A549 (cell line): ENCODE results near the gene MINDY4. TPM values are rescaled to one million over a fixed set of nuclear protein-coding genes. Genes with fewer than 3 reads are reported as not detected.

Source experiments
- ATAC-seq, 2 experiments: fragments of 200-7000 bp in 1 of 2; fragments of >200 bp in 1 of 2; cut with Nextera tagmentation in 1 of 2; cut with Tn5 transposase in 1 of 2; 3 replicates each; pipeline versions ENCODE4 v1.8.0 to v1.9.1; 2018 to 2020; ENCODE audit warnings: mild to moderate bottlenecking in 1 of 2, moderate library complexity in 1 of 2
- CTCF ChIA-PET: fragments of 300-600 bp; sonication (Branson Sonifier 250); formaldehyde crosslinking; extraction: SDS; loops from one replicate; lab custom pipeline; 2021; ENCODE audit warnings: antibody characterized with exemption, inconsistent platforms; lab: Yijun Ruan, JAX
- POLR2A ChIA-PET: fragments of 350-600 bp; formaldehyde crosslinking; extraction: SDS; loops from one replicate; lab custom pipeline; 2021; ENCODE audit warnings: antibody characterized with exemption, inconsistent platforms; lab: Yijun Ruan, JAX
- DNase-seq, 2 experiments: peaks; one replicate each; pipeline versions ENCODE4 v3.0.0 to v3.0.0-alpha.2; 2011 to 2016; ENCODE audit warnings: low read depth in 1 of 2, low spot score in 1 of 2
- FAIRE-seq: peaks from 2 replicates; lab custom pipeline; 2011; peaks lifted over from hg19 to GRCh38; lab: Jason Lieb, UNC
- H3K27ac ChIP-seq, 2 experiments: fragments of >200 bp; sonication (Bioruptor Twin); formaldehyde crosslinking; 3 replicates each; pipeline ENCODE4 v1.5.1; 2016 to 2017
- H3K4me1 ChIP-seq: fragments of >200 bp; sonication (Bioruptor Twin); formaldehyde crosslinking; 3 replicates; pipeline ENCODE4 v1.6.1; 2016
- H3K4me2 ChIP-seq: fragments of >200 bp; sonication (Bioruptor Twin); formaldehyde crosslinking; 3 replicates; pipeline ENCODE4 v1.6.1; 2016
- H3K4me3 ChIP-seq: fragments of >200 bp; sonication (Bioruptor Twin); formaldehyde crosslinking; 3 replicates; pipeline ENCODE4 v1.5.1; 2016
- H3K9me3 ChIP-seq: fragments of >200 bp; sonication (Bioruptor Twin); formaldehyde crosslinking; 3 replicates; pipeline ENCODE4 v1.6.1; 2016
- BHLHE40 ChIP-seq: IDR thresholded peaks from 2 replicates; pipeline ENCODE4 v1.6.1; 2012; ENCODE audit warnings: low read depth, low read length, inconsistent platforms
- CBX2 ChIP-seq: fragments of 200-600 bp; sonication (generic); IDR thresholded peaks from 2 replicates; pipeline ENCODE4 v1.6.1; 2016; ENCODE audit warnings: low read depth, mild to moderate bottlenecking, borderline replicate concordance
- CHD4 ChIP-seq: fragments of 200-600 bp; sonication (generic); IDR thresholded peaks from 2 replicates; pipeline ENCODE4 v1.6.1; 2016; ENCODE audit warnings: antibody characterized with exemption, mild to moderate bottlenecking, borderline replicate concordance
- EHMT2 ChIP-seq: fragments of 200-600 bp; sonication (generic); IDR thresholded peaks from 2 replicates; pipeline ENCODE4 v1.6.1; 2016; ENCODE audit warnings: antibody characterized with exemption, low read depth, mild to moderate bottlenecking, moderate library complexity
- ESRRA ChIP-seq: fragments of 150-350 bp; IDR thresholded peaks from 2 replicates; pipeline ENCODE4 v1.6.1; 2014; ENCODE audit warnings: mild to moderate bottlenecking, low read length, borderline replicate concordance
- FOSL2 ChIP-seq, 2 experiments: fragments of 450-650 bp in 1 of 2; fragments of >200 bp in 1 of 2; sonication (Bioruptor Twin) in 1 of 2; formaldehyde crosslinking; IDR thresholded peaks; 2 replicates each; pipeline versions ENCODE4 v1.5.0 to v1.6.1; 2016 to 2020; ENCODE audit warnings: mild to moderate bottlenecking in 1 of 2, moderate library complexity in 1 of 2
- HEYL ChIP-seq: fragments of 250-450 bp; sonication (Bioruptor Pico); IDR thresholded peaks from 2 replicates; pipeline ENCODE4 v1.8.0; 2021; ENCODE audit warnings: mild to moderate bottlenecking, moderate library complexity
- MAFK ChIP-seq: fragments of 450-650 bp; IDR thresholded peaks from 2 replicates; pipeline ENCODE4 v1.6.1; 2014; ENCODE audit not compliant: partially characterized antibody
- NPAS2 ChIP-seq: fragments of 250-450 bp; sonication (Bioruptor Pico); IDR thresholded peaks from 2 replicates; pipeline ENCODE4 v1.8.0; 2022; ENCODE audit warnings: mild to moderate bottlenecking, moderate library complexity, borderline replicate concordance
- POLR2AphosphoS2 ChIP-seq: conservative IDR thresholded peaks from 2 replicates; pipeline ENCODE4 v1.6.1; 2012; ENCODE audit warnings: low read length, improper control_type of control experiment, inconsistent platforms
- RAD21 ChIP-seq, 2 experiments: fragments of >200 bp in 1 of 2; sonication (Bioruptor Twin) in 1 of 2; formaldehyde crosslinking in 1 of 2; IDR thresholded peaks in 1 of 2; conservative IDR thresholded peaks in 1 of 2; 2 replicates in 1 of 2; 3 replicates in 1 of 2; pipeline ENCODE4 v1.6.1; 2012 to 2018; ENCODE audit warnings: inconsistent platforms in 1 of 2
- RARB ChIP-seq: fragments of 250-450 bp; sonication (Bioruptor Pico); IDR thresholded peaks from 2 replicates; pipeline ENCODE4 v1.8.0; 2021; ENCODE audit warnings: mild to moderate bottlenecking, moderate library complexity
- RFX5 ChIP-seq: fragments of 450-650 bp; IDR thresholded peaks from 2 replicates; pipeline ENCODE4 v1.7.1; 2014; ENCODE audit warnings: antibody characterized with exemption, mild to moderate bottlenecking, moderate library complexity
- RNF2 ChIP-seq: fragments of 200-600 bp; sonication (generic); IDR thresholded peaks from 2 replicates; pipeline ENCODE4 v1.6.1; 2016; ENCODE audit warnings: low read depth, mild to moderate bottlenecking, antibody characterized with exemption, moderate library complexity, borderline replicate concordance
- USF2 ChIP-seq: fragments of 450-650 bp; IDR thresholded peaks from 2 replicates; pipeline ENCODE4 v1.6.1; 2014; ENCODE audit warnings: antibody characterized with exemption
- ZC3H11A ChIP-seq: fragments of 450-650 bp; IDR thresholded peaks from 2 replicates; pipeline ENCODE4 v1.6.1; 2014; ENCODE audit warnings: antibody characterized with exemption, mild to moderate bottlenecking
- WGBS: methylation state at CpG from one replicate; pipeline ENCODE4 v1.1.6; 2017; ENCODE audit errors: missing lambda C conversion rate; 5-methylcytosine and 5-hydroxymethylcytosine counted together
- polyA plus RNA-seq, 4 experiments: library from polyadenylated mRNA; depleted of rRNA in 3 of 4; stranded (reverse); fragments of >200 nt; fragmentation: RNase III in 1 of 4; extraction: RNeasy Plus Mini Kit Qiagen cat#74134 plus additional on column Dnase treatment in 1 of 4; gene quantifications; 2 replicates in 3 of 4; 3 replicates in 1 of 4; pipeline ENCODE4 v1.2.3, GENCODE V29; 2011 to 2017
- TF ChIP-seq, protein P1 (sequence below): fragments of 200-600 bp; sonication (generic); IDR thresholded peaks from 2 replicates; pipeline ENCODE4 v1.6.1; 2016; ENCODE audit warnings: antibody characterized with exemption, mild to moderate bottlenecking, moderate library complexity
- TF ChIP-seq, protein P2 (sequence below): IDR thresholded peaks from 2 replicates; pipeline ENCODE4 v1.6.1; 2012
- TF ChIP-seq, protein P3 (sequence below): fragments of >200 bp; sonication (Bioruptor Twin); formaldehyde crosslinking; IDR thresholded peaks from 3 replicates; pipeline ENCODE4 v1.5.1; 2016
- TF ChIP-seq, protein P4 (sequence below): fragments of >200 bp; sonication (Bioruptor Twin); formaldehyde crosslinking; IDR thresholded peaks from 3 replicates; pipeline ENCODE4 v1.6.1; 2016

The MINDY4 gene
- polyA plus RNA-seq, 2 of the 4 experiments (the other 2 are of a cell fraction) = 1.8 to 3.6 TPM

- TF ChIP-seq, protein P1, sequence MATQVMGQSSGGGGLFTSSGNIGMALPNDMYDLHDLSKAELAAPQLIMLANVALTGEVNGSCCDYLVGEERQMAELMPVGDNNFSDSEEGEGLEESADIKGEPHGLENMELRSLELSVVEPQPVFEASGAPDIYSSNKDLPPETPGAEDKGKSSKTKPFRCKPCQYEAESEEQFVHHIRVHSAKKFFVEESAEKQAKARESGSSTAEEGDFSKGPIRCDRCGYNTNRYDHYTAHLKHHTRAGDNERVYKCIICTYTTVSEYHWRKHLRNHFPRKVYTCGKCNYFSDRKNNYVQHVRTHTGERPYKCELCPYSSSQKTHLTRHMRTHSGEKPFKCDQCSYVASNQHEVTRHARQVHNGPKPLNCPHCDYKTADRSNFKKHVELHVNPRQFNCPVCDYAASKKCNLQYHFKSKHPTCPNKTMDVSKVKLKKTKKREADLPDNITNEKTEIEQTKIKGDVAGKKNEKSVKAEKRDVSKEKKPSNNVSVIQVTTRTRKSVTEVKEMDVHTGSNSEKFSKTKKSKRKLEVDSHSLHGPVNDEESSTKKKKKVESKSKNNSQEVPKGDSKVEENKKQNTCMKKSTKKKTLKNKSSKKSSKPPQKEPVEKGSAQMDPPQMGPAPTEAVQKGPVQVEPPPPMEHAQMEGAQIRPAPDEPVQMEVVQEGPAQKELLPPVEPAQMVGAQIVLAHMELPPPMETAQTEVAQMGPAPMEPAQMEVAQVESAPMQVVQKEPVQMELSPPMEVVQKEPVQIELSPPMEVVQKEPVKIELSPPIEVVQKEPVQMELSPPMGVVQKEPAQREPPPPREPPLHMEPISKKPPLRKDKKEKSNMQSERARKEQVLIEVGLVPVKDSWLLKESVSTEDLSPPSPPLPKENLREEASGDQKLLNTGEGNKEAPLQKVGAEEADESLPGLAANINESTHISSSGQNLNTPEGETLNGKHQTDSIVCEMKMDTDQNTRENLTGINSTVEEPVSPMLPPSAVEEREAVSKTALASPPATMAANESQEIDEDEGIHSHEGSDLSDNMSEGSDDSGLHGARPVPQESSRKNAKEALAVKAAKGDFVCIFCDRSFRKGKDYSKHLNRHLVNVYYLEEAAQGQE = no peak
- TF ChIP-seq BHLHE40 (no peak), RFX5 (no peak), HEYL (no peak), EHMT2 (no peak), MAFK (no peak), POLR2AphosphoS2 (no peak)
- TF ChIP-seq, protein P2, sequence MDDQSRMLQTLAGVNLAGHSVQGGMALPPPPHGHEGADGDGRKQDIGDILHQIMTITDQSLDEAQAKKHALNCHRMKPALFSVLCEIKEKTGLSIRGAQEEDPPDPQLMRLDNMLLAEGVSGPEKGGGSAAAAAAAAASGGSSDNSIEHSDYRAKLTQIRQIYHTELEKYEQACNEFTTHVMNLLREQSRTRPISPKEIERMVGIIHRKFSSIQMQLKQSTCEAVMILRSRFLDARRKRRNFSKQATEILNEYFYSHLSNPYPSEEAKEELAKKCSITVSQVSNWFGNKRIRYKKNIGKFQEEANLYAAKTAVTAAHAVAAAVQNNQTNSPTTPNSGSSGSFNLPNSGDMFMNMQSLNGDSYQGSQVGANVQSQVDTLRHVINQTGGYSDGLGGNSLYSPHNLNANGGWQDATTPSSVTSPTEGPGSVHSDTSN = no peak
These were observed 146.1 kb downstream of the MINDY4 start (continued) for GRCh38 chr7:30917216-30917893.

- no CpG with 5 or more reads among the region's 4 CpGs for WGBS
- DNase-seq = no peak
- peaks cover 22% of the 10 kb centered on the region for H3K4me1 ChIP-seq
- FAIRE-seq = no peak
- no peak overlapping the region for H3K4me3 ChIP-seq
- POLR2A ChIA-PET = no interaction called here
- H3K9me3 ChIP-seq = no peaks in the 10 kb centered on the region
- CTCF ChIA-PET = interaction anchor here (1.1 to 1.4 kb wide), 2 partner anchors 9 to 188 kb away, joined by 3 to 4 read pairs; no protein-coding TSS in a partner anchor
- no peak for ATAC-seq
- H3K4me2 ChIP-seq = no peak overlapping the region
- H3K27ac ChIP-seq = no peak overlapping the region
- TF ChIP-seq RFX5 (no peak), ZC3H11A (no peak), RARB (CRISPR knock-in tag) (no peak), ESRRA (no peak), RAD21 (conservative IDR thresholded peaks at IDR 0.05 in 1 of 2, IDR thresholded peaks at IDR 0.05 in 1 of 2) (no peak), CBX2 (no peak), FOSL2 (IDR thresholded peaks at IDR 0.05) (no peak), FOSL2 (CRISPR knock-in tag; IDR thresholded peaks at IDR 0.05) (no peak), EHMT2 (no peak), USF2 (no peak), RNF2 (no peak), CHD4 (no peak), HEYL (no peak), NPAS2 (CRISPR knock-in tag) (no peak)
- TF ChIP-seq, protein P3, sequence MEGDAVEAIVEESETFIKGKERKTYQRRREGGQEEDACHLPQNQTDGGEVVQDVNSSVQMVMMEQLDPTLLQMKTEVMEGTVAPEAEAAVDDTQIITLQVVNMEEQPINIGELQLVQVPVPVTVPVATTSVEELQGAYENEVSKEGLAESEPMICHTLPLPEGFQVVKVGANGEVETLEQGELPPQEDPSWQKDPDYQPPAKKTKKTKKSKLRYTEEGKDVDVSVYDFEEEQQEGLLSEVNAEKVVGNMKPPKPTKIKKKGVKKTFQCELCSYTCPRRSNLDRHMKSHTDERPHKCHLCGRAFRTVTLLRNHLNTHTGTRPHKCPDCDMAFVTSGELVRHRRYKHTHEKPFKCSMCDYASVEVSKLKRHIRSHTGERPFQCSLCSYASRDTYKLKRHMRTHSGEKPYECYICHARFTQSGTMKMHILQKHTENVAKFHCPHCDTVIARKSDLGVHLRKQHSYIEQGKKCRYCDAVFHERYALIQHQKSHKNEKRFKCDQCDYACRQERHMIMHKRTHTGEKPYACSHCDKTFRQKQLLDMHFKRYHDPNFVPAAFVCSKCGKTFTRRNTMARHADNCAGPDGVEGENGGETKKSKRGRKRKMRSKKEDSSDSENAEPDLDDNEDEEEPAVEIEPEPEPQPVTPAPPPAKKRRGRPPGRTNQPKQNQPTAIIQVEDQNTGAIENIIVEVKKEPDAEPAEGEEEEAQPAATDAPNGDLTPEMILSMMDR = no peak
- TF ChIP-seq, protein P4, sequence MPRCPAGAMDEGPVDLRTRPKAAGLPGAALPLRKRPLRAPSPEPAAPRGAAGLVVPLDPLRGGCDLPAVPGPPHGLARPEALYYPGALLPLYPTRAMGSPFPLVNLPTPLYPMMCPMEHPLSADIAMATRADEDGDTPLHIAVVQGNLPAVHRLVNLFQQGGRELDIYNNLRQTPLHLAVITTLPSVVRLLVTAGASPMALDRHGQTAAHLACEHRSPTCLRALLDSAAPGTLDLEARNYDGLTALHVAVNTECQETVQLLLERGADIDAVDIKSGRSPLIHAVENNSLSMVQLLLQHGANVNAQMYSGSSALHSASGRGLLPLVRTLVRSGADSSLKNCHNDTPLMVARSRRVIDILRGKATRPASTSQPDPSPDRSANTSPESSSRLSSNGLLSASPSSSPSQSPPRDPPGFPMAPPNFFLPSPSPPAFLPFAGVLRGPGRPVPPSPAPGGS = no peak
These were observed 147.5 kb downstream of the MINDY4 start for GRCh38 chr7:30918676-30919075.
